H1 (cell line): ENCODE data around the gene SRPX2. TPM values are rescaled to one million over a fixed set of nuclear protein-coding genes. Genes with fewer than 3 reads are reported as not detected.

ENCODE experiments used
- CTCF ChIA-PET: fragments of 300-600 bp; sonication (Branson Sonifier 250); formaldehyde crosslinking; loops from one replicate; lab custom pipeline; 2021; ENCODE audit not compliant: partially characterized antibody; lab: Charles Lee
- POLR2A ChIA-PET: fragments of 300-600 bp; sonication (Branson Sonifier 250); formaldehyde crosslinking; loops from one replicate; lab custom pipeline; 2021; ENCODE audit warnings: inconsistent platforms; ENCODE audit not compliant: partially characterized antibody; lab: Charles Lee
- DNase-seq, 2 experiments: peaks; one replicate each; pipeline versions ENCODE4 v3.0.0 to v3.0.0-alpha.2; 2010 to 2022; ENCODE audit warnings: low spot score in 2 of 2, low read depth in 1 of 2, mixed read lengths in 1 of 2
- FAIRE-seq: peaks from 2 replicates; lab custom pipeline; 2011; peaks lifted over from hg19 to GRCh38; lab: Jason Lieb, UNC
- H2AFZ ChIP-seq: 2 replicates; pipeline ENCODE4 v1.8.1; 2012; ENCODE audit warnings: low read length, inconsistent platforms
- H2AK5ac ChIP-seq: 2 replicates; pipeline ENCODE4 v1.6.1; 2013; ENCODE audit warnings: low read depth, low read length
- H2BK120ac ChIP-seq: replicated peaks from 2 replicates; pipeline ENCODE3; 2013; ENCODE audit warnings: low read depth, low read length, inconsistent platforms
- H2BK12ac ChIP-seq: 2 replicates; pipeline ENCODE4 v1.6.1; 2013; ENCODE audit warnings: low read depth, low read length
- H2BK15ac ChIP-seq: 2 replicates; pipeline ENCODE4 v1.6.1; 2013; ENCODE audit warnings: low read length
- H2BK20ac ChIP-seq: 2 replicates; pipeline ENCODE4 v1.6.1; 2013; ENCODE audit warnings: low read length
- H2BK5ac ChIP-seq: 2 replicates; pipeline ENCODE4 v1.6.1; 2013; ENCODE audit warnings: low read depth, low read length
- H3K14ac ChIP-seq: 2 replicates; pipeline ENCODE4 v1.6.1; 2013; ENCODE audit warnings: inconsistent platforms; ENCODE audit not compliant: insufficient read length
- H3K18ac ChIP-seq: 2 replicates; pipeline ENCODE4 v1.6.1; 2013; ENCODE audit warnings: low read length; ENCODE audit errors: extremely low read depth
- H3K23ac ChIP-seq: 2 replicates; pipeline ENCODE4 v1.6.1; 2013; ENCODE audit warnings: inconsistent platforms; ENCODE audit not compliant: insufficient read length
- H3K23me2 ChIP-seq: 2 replicates; pipeline ENCODE4 v1.6.1; 2013; ENCODE audit warnings: low read depth, low read length
- H3K27ac ChIP-seq: 2 replicates; pipeline ENCODE4 v1.6.1; 2011; ENCODE audit warnings: low read depth, low read length, inconsistent platforms
- H3K27me3 ChIP-seq, 4 experiments: replicated peaks in 1 of 4; 1 replicate in 1 of 4; 2 replicates in 3 of 4; pipeline versions ENCODE4 v1.6.1 to v1.8.1; 2011 to 2013; ENCODE audit warnings: low read length in 3 of 4, mild to moderate bottlenecking in 3 of 4, inconsistent platforms in 2 of 4, mixed read lengths in 2 of 4, moderate library complexity in 1 of 4; ENCODE audit not compliant: control insufficient read depth in 3 of 4, insufficient read depth in 3 of 4; ENCODE audit errors: extremely low read depth in 1 of 4
- H3K36me3 ChIP-seq, 4 experiments: 2 replicates each; pipeline versions ENCODE4 v1.6.1 to v1.8.1; 2011 to 2013; ENCODE audit warnings: mild to moderate bottlenecking in 4 of 4, low read length in 3 of 4, moderate library complexity in 2 of 4, control low read depth in 1 of 4, inconsistent platforms in 1 of 4; ENCODE audit not compliant: insufficient read depth in 4 of 4, control insufficient read depth in 2 of 4
- H3K4ac ChIP-seq: replicated peaks from 2 replicates; pipeline ENCODE3; 2013; ENCODE audit warnings: low read length, low read depth, mixed read lengths, inconsistent platforms; ENCODE audit not compliant: insufficient read length
- H3K4me1 ChIP-seq, 4 experiments: replicated peaks in 1 of 4; 1 replicate in 1 of 4; 2 replicates in 3 of 4; pipeline versions ENCODE4 v1.6.1 to v1.8.1; 2011 to 2013; ENCODE audit warnings: low read length in 3 of 4, inconsistent platforms in 2 of 4, mixed read lengths in 1 of 4; ENCODE audit not compliant: insufficient read depth in 4 of 4, control insufficient read depth in 3 of 4
- H3K4me2 ChIP-seq, 2 experiments: 2 replicates each; pipeline versions ENCODE4 v1.6.1 to v1.8.1; 2011 to 2013; ENCODE audit warnings: low read depth in 2 of 2, low read length in 2 of 2, control low read depth in 1 of 2, inconsistent platforms in 1 of 2, mild to moderate bottlenecking in 1 of 2; ENCODE audit not compliant: insufficient read depth in 1 of 2
- H3K4me3 ChIP-seq, 4 experiments: fragments of 200-600, 300-600 bp in 1 of 4; sonication (generic), shearing (Covaris generic), sonication (Bioruptor Twin) in 1 of 4; 2 replicates each; pipeline versions ENCODE4 v1.5.1 to v1.8.1; 2011 to 2016; ENCODE audit warnings: low read length in 4 of 4, low read depth in 3 of 4, control low read depth in 2 of 4, inconsistent platforms in 2 of 4, mild to moderate bottlenecking in 2 of 4, mixed read lengths in 1 of 4, moderate library complexity in 1 of 4; ENCODE audit not compliant: insufficient read depth in 2 of 4; ENCODE audit errors: extremely low read depth in 1 of 4
- H3K56ac ChIP-seq: replicated peaks from 2 replicates; pipeline ENCODE3; 2013; ENCODE audit warnings: low read depth, mild to moderate bottlenecking, mixed read lengths, low read length, inconsistent platforms; ENCODE audit not compliant: insufficient read length
- H3K79me1 ChIP-seq: 2 replicates; pipeline ENCODE4 v1.6.1; 2013; ENCODE audit warnings: low read depth, low read length, control low read depth
- H3K79me2 ChIP-seq, 2 experiments: 2 replicates each; pipeline versions ENCODE4 v1.6.1 to v1.8.1; 2012 to 2013; ENCODE audit warnings: low read length in 2 of 2, mild to moderate bottlenecking in 2 of 2, inconsistent platforms in 1 of 2; ENCODE audit not compliant: insufficient read depth in 2 of 2, control insufficient read depth in 1 of 2
- H3K9ac ChIP-seq, 4 experiments: replicated peaks in 1 of 4; 1 replicate in 1 of 4; 2 replicates in 3 of 4; pipeline versions ENCODE4 v1.6.1 to v1.8.1; 2011 to 2013; ENCODE audit warnings: low read depth in 3 of 4, low read length in 3 of 4, control low read depth in 2 of 4, mild to moderate bottlenecking in 2 of 4, moderate library complexity in 2 of 4, inconsistent platforms in 1 of 4; ENCODE audit errors: extremely low read depth in 1 of 4
- H3K9me3 ChIP-seq, 2 experiments: 2 replicates each; pipeline versions ENCODE4 v1.6.1 to v1.8.1; 2012 to 2013; ENCODE audit warnings: mild to moderate bottlenecking in 2 of 2, moderate library complexity in 2 of 2, control low read depth in 1 of 2, inconsistent platforms in 1 of 2, low read depth in 1 of 2, low read length in 1 of 2, mixed read lengths in 1 of 2; ENCODE audit not compliant: insufficient read depth in 2 of 2
- H4K20me1 ChIP-seq, 2 experiments: replicated peaks in 1 of 2; 2 replicates each; pipeline versions ENCODE3 to v1.8.1; 2011 to 2013; ENCODE audit warnings: inconsistent platforms in 2 of 2, low read length in 2 of 2, mild to moderate bottlenecking in 1 of 2; ENCODE audit not compliant: insufficient read depth in 2 of 2, control insufficient read depth in 1 of 2
- H4K5ac ChIP-seq: 2 replicates; pipeline ENCODE4 v1.6.1; 2013; ENCODE audit warnings: low read length, low read depth, mixed read lengths, inconsistent platforms; ENCODE audit not compliant: insufficient read length
- H4K8ac ChIP-seq: 2 replicates; pipeline ENCODE4 v1.8.0; 2013; ENCODE audit warnings: mild to moderate bottlenecking, moderate library complexity, low read length, inconsistent platforms; ENCODE audit not compliant: insufficient read depth; ENCODE audit errors: extremely low read depth
- H4K91ac ChIP-seq: replicated peaks from 2 replicates; pipeline ENCODE3; 2013; ENCODE audit warnings: low read length, mixed read lengths, inconsistent platforms; ENCODE audit not compliant: insufficient read length
- ATF2 ChIP-seq: IDR thresholded peaks from 2 replicates; pipeline ENCODE4 v1.6.1; 2012; ENCODE audit warnings: low read length, inconsistent platforms
- BACH1 ChIP-seq: IDR thresholded peaks from 2 replicates; pipeline ENCODE4 v1.6.1; 2012; ENCODE audit warnings: low read length, improper control_type of control experiment
- CHD1 ChIP-seq: IDR thresholded peaks from 2 replicates; pipeline ENCODE4 v1.6.1; 2012; ENCODE audit warnings: low read depth, low read length, improper control_type of control experiment
- EGR1 ChIP-seq: IDR thresholded peaks from 2 replicates; pipeline ENCODE4 v1.6.1; 2011; ENCODE audit warnings: low read depth, low read length, borderline replicate concordance
- EZH2 ChIP-seq: fragments of 200-600 bp; sonication (generic); IDR thresholded peaks from 2 replicates; pipeline ENCODE4 v1.7.1; 2012; ENCODE audit warnings: low read depth, mild to moderate bottlenecking, moderate library complexity, low read length, inconsistent platforms; ENCODE audit not compliant: severe bottlenecking
- FOSL1 ChIP-seq: IDR thresholded peaks from 2 replicates; pipeline ENCODE4 v1.6.1; 2011; ENCODE audit warnings: mild to moderate bottlenecking, low read depth, low read length, moderate library complexity; ENCODE audit not compliant: insufficient read depth
- GABPA ChIP-seq: IDR thresholded peaks from 2 replicates; pipeline ENCODE4 v1.6.1; 2011; ENCODE audit warnings: mild to moderate bottlenecking, low read length, moderate library complexity, borderline replicate concordance; ENCODE audit not compliant: insufficient read depth
- RFX5 ChIP-seq: IDR thresholded peaks from 2 replicates; pipeline ENCODE4 v1.6.1; 2011; ENCODE audit warnings: low read depth, low read length, improper control_type of control experiment, borderline replicate concordance
- SIRT6 ChIP-seq: IDR thresholded peaks from one replicate; pipeline ENCODE4 v1.7.1; 2012; ENCODE audit warnings: low read length, inconsistent platforms
- SP4 ChIP-seq: IDR thresholded peaks from 2 replicates; pipeline ENCODE4 v1.6.1; 2012; ENCODE audit warnings: low read length, inconsistent platforms
- WGBS, 2 experiments: shearing (Covaris generic) in 1 of 2; methylation state at CpG; one replicate each; pipeline versions ENCODE4 v1.1.6 to v1.1.7; 2013 to 2015; ENCODE audit warnings: low lambda C conversion rate in 2 of 2, mixed read lengths in 2 of 2, inconsistent platforms in 1 of 2, low coverage in 1 of 2, missing lambda C conversion rate in 1 of 2; ENCODE audit not compliant: insufficient replicate concordance in 2 of 2, insufficient coverage in 1 of 2, insufficient read length in 1 of 2; ENCODE audit errors: extremely low coverage in 1 of 2, missing lambda C conversion rate in 1 of 2; 5-methylcytosine and 5-hydroxymethylcytosine counted together
- polyA plus RNA-seq, 7 experiments: library from polyadenylated mRNA; depleted of rRNA in 3 of 7; stranded (reverse) in 5 of 7; unstranded in 2 of 7; fragments of >200 nt in 5 of 7; fragments of 200-250 nt in 2 of 7; gene quantifications; 1 replicate in 5 of 7; 2 replicates in 1 of 7; 4 replicates in 1 of 7; pipeline versions ENCODE4 v1.2.1 to v1.2.3, GENCODE V29; 2011 to 2013; ENCODE audit warnings: missing spikeins in 2 of 7, mixed read lengths in 2 of 7
- total RNA-seq: library from RNA; stranded (reverse); fragmentation: NEBNext Ultra II Directional; extraction: Animal tissue kit (Norgen Biotek cat#: 25700); gene quantifications from 2 replicates; pipeline ENCODE4 v1.2.1, GENCODE V29; 2021

Gene SRPX2
- total and polyA plus RNA-seq, 2 of the 8 experiments (the other 6 are each of a cell fraction or from before 2014, with no cell fraction given) = not detected

- POLR2A ChIA-PET = no interaction called here
Observed at GRCh38 chrX:100673397-100673953, 29.5 kb downstream of the SRPX2 start.

More at GRCh38 chrX:100673397-100673953, 29.5 kb downstream of the SRPX2 start:
- no peak overlapping the region for H2BK120ac ChIP-seq
- no peak overlapping the region for H3K18ac ChIP-seq
- CTCF ChIA-PET = interaction anchor here (1.3 to 7.6 kb wide), 6 partner anchors 12 to 95 kb away, joined by 3 to 75 read pairs (median 20); partner anchors contain the start of gene TSPAN6
- no peak overlapping the region for H2AFZ ChIP-seq
- no peak overlapping the region for H4K91ac ChIP-seq
- no peak overlapping the region for H3K9ac ChIP-seq
- no peaks in the 10 kb centered on the region for H3K23me2 ChIP-seq
- no peaks in the 10 kb centered on the region for H3K9me3 ChIP-seq
- no peak overlapping the region for H3K23ac ChIP-seq
- FAIRE-seq (no peak), DNase-seq (no peak)
- H3K14ac ChIP-seq = no peak overlapping the region
- no peak overlapping the region for H4K5ac ChIP-seq
- H3K56ac ChIP-seq = no peak overlapping the region
- TF ChIP-seq SIRT6 (no peak), EZH2 (no peak), EGR1 (no peak), GABPA (no peak), CHD1 (no peak), SP4 (no peak), BACH1 (no peak), FOSL1 (no peak), ATF2 (no peak), RFX5 (no peak)
- H3K4me2 ChIP-seq = no peak overlapping the region
- no peak overlapping the region for H3K4me3 ChIP-seq
- H3K4ac ChIP-seq = no peak overlapping the region
- no peaks in the 10 kb centered on the region for H3K27me3 ChIP-seq
- H2BK5ac ChIP-seq = no peak overlapping the region
- no peak overlapping the region for H3K27ac ChIP-seq
- H2BK20ac ChIP-seq = no peak overlapping the region
- no peak overlapping the region for H4K8ac ChIP-seq
- H3K79me1 ChIP-seq = no peaks in the 10 kb centered on the region
- H3K36me3 ChIP-seq = no peaks in the 10 kb centered on the region
- no peak overlapping the region for H2AK5ac ChIP-seq
- H3K4me1 ChIP-seq = no peaks in the 10 kb centered on the region
- WGBS, 2 experiments = 86% methylated on average over 1 of the region's 3 CpGs; no CpG with 5 or more reads in 1 of the 2 experiments
- H2BK12ac ChIP-seq = no peak overlapping the region
- H2BK15ac ChIP-seq = no peak overlapping the region
- H3K79me2 ChIP-seq = no peaks in the 10 kb centered on the region
- no peaks in the 10 kb centered on the region for H4K20me1 ChIP-seq
